ENCODE measurements around the gene DHX32.

GRCh38 chr10:125886914-125887512 is 5.9 kb upstream of the DHX32 start:
- TF ChIP-seq CTCF (conservative IDR thresholded peaks at IDR 0.05; ENCODE audit: low read depth, low read length): no peak
- TF ChIP-seq USF2 (IDR thresholded peaks at IDR 0.05; ENCODE audit: low read depth, low read length): no peak
- no peak for TF ChIP-seq MXI1 (IDR thresholded peaks at IDR 0.05; ENCODE audit: borderline replicate concordance, low read depth, low read length)
- no peak for TF ChIP-seq POLR2A (IDR thresholded peaks at IDR 0.05; ENCODE audit: low read depth, low read length)
- TF ChIP-seq NFE2L2 (IDR thresholded peaks at IDR 0.05; ENCODE audit: low read depth, low read length): no peak
- no peak for TF ChIP-seq CEBPB (IDR thresholded peaks at IDR 0.05; ENCODE audit: low read depth, low read length)

All from IMR-90 (cell line).